Fibroblast of lung (primary cell): Measurements from ENCODE around the gene ELOA.

Experiments
- EZH2 ChIP-seq: IDR thresholded peaks from 2 replicates; pipeline ENCODE4 v1.5.1; 2012; ENCODE audit warnings: low read length, control low read depth, mild to moderate bottlenecking; ENCODE audit errors: missing control alignments
- TF ChIP-seq, protein P1 (sequence below), 2 donors: IDR thresholded peaks in 1 of 2; conservative IDR thresholded peaks in 1 of 2; 1 replicate in 1 of 2; 2 replicates in 1 of 2; pipeline ENCODE4 v1.5.1; 2011 to 2012; ENCODE audit warnings: low read length in 2 of 2, control low read depth in 1 of 2, inconsistent platforms in 1 of 2, low read depth in 1 of 2, mild to moderate bottlenecking in 1 of 2

- TF ChIP-seq, protein P1, sequence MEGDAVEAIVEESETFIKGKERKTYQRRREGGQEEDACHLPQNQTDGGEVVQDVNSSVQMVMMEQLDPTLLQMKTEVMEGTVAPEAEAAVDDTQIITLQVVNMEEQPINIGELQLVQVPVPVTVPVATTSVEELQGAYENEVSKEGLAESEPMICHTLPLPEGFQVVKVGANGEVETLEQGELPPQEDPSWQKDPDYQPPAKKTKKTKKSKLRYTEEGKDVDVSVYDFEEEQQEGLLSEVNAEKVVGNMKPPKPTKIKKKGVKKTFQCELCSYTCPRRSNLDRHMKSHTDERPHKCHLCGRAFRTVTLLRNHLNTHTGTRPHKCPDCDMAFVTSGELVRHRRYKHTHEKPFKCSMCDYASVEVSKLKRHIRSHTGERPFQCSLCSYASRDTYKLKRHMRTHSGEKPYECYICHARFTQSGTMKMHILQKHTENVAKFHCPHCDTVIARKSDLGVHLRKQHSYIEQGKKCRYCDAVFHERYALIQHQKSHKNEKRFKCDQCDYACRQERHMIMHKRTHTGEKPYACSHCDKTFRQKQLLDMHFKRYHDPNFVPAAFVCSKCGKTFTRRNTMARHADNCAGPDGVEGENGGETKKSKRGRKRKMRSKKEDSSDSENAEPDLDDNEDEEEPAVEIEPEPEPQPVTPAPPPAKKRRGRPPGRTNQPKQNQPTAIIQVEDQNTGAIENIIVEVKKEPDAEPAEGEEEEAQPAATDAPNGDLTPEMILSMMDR (conservative IDR thresholded peaks at IDR 0.05 in 1 of 2, IDR thresholded peaks at IDR 0.05 in 1 of 2; ENCODE audit: low read depth in 1 of 2, low read length in 2 of 2): no peak
- no peak for TF ChIP-seq EZH2
These were observed 44.8 kb upstream of the ELOA start for GRCh38 chr1:23698466-23698865.
